OCI-LY7 (cell line): Measurements from ENCODE around the gene ARHGAP23. TPM values are rescaled to one million over a fixed set of nuclear protein-coding genes. Genes with fewer than 3 reads are reported as not detected.
"Not testable (repeated sequence)": the region's sequence is repeated elsewhere in the genome, so short reads cannot be mapped to it uniquely, and the experiment has no call there.

Experiments used
- BruUV-seq: library from RNA; stranded (reverse); fragments of 400-500 nt; replicated peaks from 2 replicates; lab custom pipeline; 2021; lab: Mats Ljungman, UMichigan
- CTCF ChIA-PET: fragments of 300-600 bp; sonication (Branson Sonifier 250); formaldehyde crosslinking; loops from one replicate; lab custom pipeline; 2022; ENCODE audit warnings: antibody characterized with exemption; ENCODE audit not compliant: unreplicated experiment; lab: Charles Lee
- POLR2A ChIA-PET: fragments of 300-600 bp; sonication (Branson Sonifier 250); formaldehyde crosslinking; loops from one replicate; lab custom pipeline; 2022; ENCODE audit warnings: antibody characterized with exemption; lab: Charles Lee
- DNase-seq: peaks from one replicate; pipeline ENCODE4 v3.0.0-alpha.2; 2015; ENCODE audit warnings: low spot score
- H2AFZ ChIP-seq: fragments of 200-600 bp; sonication (generic), shearing (Covaris generic); 2 replicates; pipeline ENCODE4 v1.6.1; 2014; ENCODE audit warnings: mild to moderate bottlenecking, antibody characterized with exemption, low read length, moderate library complexity
- H3K27ac ChIP-seq: fragments of 200-600 bp; sonication (generic); 2 replicates; pipeline ENCODE4 v1.5.1; 2014; ENCODE audit warnings: mixed run types, low read depth, mild to moderate bottlenecking, moderate library complexity, low read length, inconsistent platforms; ENCODE audit not compliant: poor library complexity, severe bottlenecking
- H3K36me3 ChIP-seq: fragments of 200-600 bp; sonication (generic); 2 replicates; pipeline ENCODE4 v1.6.1; 2014; ENCODE audit warnings: mild to moderate bottlenecking, antibody characterized with exemption, low read length, moderate library complexity, mixed read lengths; ENCODE audit not compliant: insufficient read depth
- H3K4me1 ChIP-seq: fragments of 200-600 bp; sonication (generic); 2 replicates; pipeline ENCODE4 v1.5.1; 2014; ENCODE audit warnings: mild to moderate bottlenecking, low read length; ENCODE audit not compliant: insufficient read depth, poor library complexity, severe bottlenecking
- H3K4me2 ChIP-seq: fragments of 200-600 bp; sonication (generic); 2 replicates; pipeline ENCODE4 v1.6.1; 2014; ENCODE audit warnings: mild to moderate bottlenecking, low read length
- H3K4me3 ChIP-seq: fragments of 200-600 bp; sonication (generic); 2 replicates; pipeline ENCODE4 v1.5.1; 2014; ENCODE audit warnings: mild to moderate bottlenecking, low read depth, low read length; ENCODE audit not compliant: poor library complexity, severe bottlenecking
- H3K79me2 ChIP-seq: fragments of 200-600 bp; sonication (generic); 2 replicates; pipeline ENCODE4 v1.6.1; 2016; ENCODE audit warnings: low read depth, mild to moderate bottlenecking, low read length, moderate library complexity, mixed read lengths; ENCODE audit not compliant: insufficient read depth
- H3K9me2 ChIP-seq: fragments of 200-600 bp; sonication (generic); 2 replicates; pipeline ENCODE4 v1.6.1; 2016; ENCODE audit warnings: mild to moderate bottlenecking, low read length, mixed read lengths; ENCODE audit not compliant: insufficient read depth
- H3K9me3 ChIP-seq: fragments of 200-600 bp; sonication (generic); 2 replicates; pipeline ENCODE4 v1.6.1; 2014; ENCODE audit warnings: mild to moderate bottlenecking, mixed run types, low read length, mixed read lengths
- H4K20me1 ChIP-seq: fragments of 200-600 bp; sonication (generic); 2 replicates; pipeline ENCODE4 v1.6.1; 2014; ENCODE audit warnings: mild to moderate bottlenecking, antibody characterized with exemption, low read length, moderate library complexity, mixed read lengths; ENCODE audit not compliant: insufficient read depth
- CTCF ChIP-seq: fragments of 200-600 bp; sonication (generic); conservative IDR thresholded peaks from 2 replicates; pipeline ENCODE4 v1.5.1; 2014; ENCODE audit warnings: mild to moderate bottlenecking, antibody characterized with exemption, low read length, moderate library complexity, mixed read lengths
- EZH2phosphoT487 ChIP-seq: fragments of 200-600 bp; sonication (generic); IDR thresholded peaks from 2 replicates; pipeline ENCODE4 v1.6.1; 2018; ENCODE audit warnings: low read depth, borderline replicate concordance, mild to moderate bottlenecking, mixed run types, antibody characterized with exemption, low read length, moderate library complexity, mixed read lengths
- intact Hi-C: fragments of 100-400 bp; cut with micrococcal nuclease; formaldehyde crosslinking; loops from one replicate; pipeline ENCODE4 v1.10.0; 2022; ENCODE audit not compliant: unreplicated experiment
- total RNA-seq, 2 experiments: library from RNA; depleted of rRNA in 1 of 2; stranded (reverse); fragments of >200 nt in 1 of 2; shearing (Covaris generic) in 1 of 2; gene quantifications; 2 replicates each; pipeline ENCODE4 v1.2.3, GENCODE V29; 2014 to 2022

Gene ARHGAP23
- total RNA-seq, 2 experiments from 2014 or later = 16.3 to 18.6 TPM

- Histone ChIP-seq H3K9me2 (no peaks in the 10 kb centered on the region), H3K27ac (peak overlapping the region; percentile 68), H3K36me3 (no peaks in the 10 kb centered on the region), H3K9me3 (no peaks in the 10 kb centered on the region), H3K4me3 (no peak overlapping the region), H3K79me2 (no peaks in the 10 kb centered on the region), H4K20me1 (no peaks in the 10 kb centered on the region), H3K4me2 (peak overlapping the region; percentile 58), H3K4me1 (peaks cover 14% of the 10 kb centered on the region), H2AFZ (peak overlapping the region; percentile 98)
- intact Hi-C loops = loop anchor here (1.0 to 2.0 kb wide), 3 partner anchors 41 to 70 kb away; no protein-coding TSS in a partner anchor
- TF ChIP-seq EZH2phosphoT487 (no peak), CTCF (peak; percentile 5; the same call in 1 of the 2 replicates)
- ChIA-PET POLR2A (interaction anchor here (0.5 to 1.3 kb wide), 4 partner anchors 46 to 386 kb away, joined by 3 to 4 read pairs (median 3); no protein-coding TSS in a partner anchor), CTCF (no interaction called here)
- no peak for DNase-seq
- no TSS peak for BruUV-seq
These were observed 56.8 kb downstream of the ARHGAP23 start for GRCh38 chr17:38485146-38485468.

GRCh38 chr17:38485681-38486298, 57.5 kb downstream of the ARHGAP23 start:
- Histone ChIP-seq H2AFZ (peak overlapping the region; percentile 98), H3K4me2 (peak overlapping the region; percentile 58), H3K4me3 (peak overlapping the region; percentile 0), H3K27ac (peak overlapping the region; percentile 68), H3K4me1 (peaks cover 14% of the 10 kb centered on the region)
- H3K9me2 ChIP-seq, CTCF ChIA-PET, H3K79me2 ChIP-seq, H4K20me1 ChIP-seq, H3K36me3 ChIP-seq, BruUV-seq, H3K9me3 ChIP-seq: not testable (repeated sequence)
- DNase-seq = peak; percentile 85
- POLR2A ChIA-PET = interaction anchor here (0.5 to 1.3 kb wide), 5 partner anchors 47 to 385 kb away, joined by 3 to 4 read pairs (median 3); no protein-coding TSS in a partner anchor
- intact Hi-C loops = loop anchor here (1.0 to 2.0 kb wide), 3 partner anchors 41 to 71 kb away; no protein-coding TSS in a partner anchor

GRCh38 chr17:38489774-38490173, 61.5 kb downstream of the ARHGAP23 start:
- not testable (repeated sequence) for BruUV-seq, H3K9me2 ChIP-seq, H3K27ac ChIP-seq, H3K79me2 ChIP-seq, H2AFZ ChIP-seq, H3K4me3 ChIP-seq, H3K9me3 ChIP-seq, H3K36me3 ChIP-seq, H4K20me1 ChIP-seq, DNase-seq, H3K4me2 ChIP-seq
- POLR2A ChIA-PET = interaction anchor here (0.6 to 0.7 kb wide), 2 partner anchors 67 to 185 kb away, joined by 3 read pairs; no protein-coding TSS in a partner anchor
- CTCF ChIA-PET = interaction anchor here (0.6 kb wide), 1 partner anchor 885 kb away, joined by 3 read pairs; no protein-coding TSS in a partner anchor
- intact Hi-C loops = loop anchor here (5.0 kb wide), 1 partner anchor 137 kb away; the partner anchor contains the start of gene SOCS7
- H3K4me1 ChIP-seq = peaks cover 14% of the 10 kb centered on the region

- DNase-seq, H3K4me2 ChIP-seq, H3K9me3 ChIP-seq, H4K20me1 ChIP-seq, BruUV-seq, H3K36me3 ChIP-seq, H3K4me3 ChIP-seq, H3K9me2 ChIP-seq, H3K79me2 ChIP-seq, H3K4me1 ChIP-seq, H2AFZ ChIP-seq, POLR2A ChIA-PET, H3K27ac ChIP-seq: not testable (repeated sequence)
- intact Hi-C loops = loop anchor here (1.0 to 5.0 kb wide), 2 partner anchors 139 to 176 kb away; partner anchors contain the start of gene SOCS7
- CTCF ChIA-PET = interaction anchor here (0.6 kb wide), 1 partner anchor 76 kb away, joined by 3 read pairs; no protein-coding TSS in a partner anchor
These were observed 63.2 kb downstream of the ARHGAP23 start for GRCh38 chr17:38491346-38492066.
